SKM-1 treated with dmso at 0.1 percent for 144 hours (cell line): Measurements from ENCODE around the gene S100A7.
"Not testable (repeated sequence)": the region's sequence is repeated elsewhere in the genome, so short reads cannot be mapped to it uniquely, and the experiment has no call there.

Source experiments
- DNase-seq: peaks from one replicate; lab custom pipeline; 2025; ENCODE audit not compliant: unreplicated experiment; lab: John Stamatoyannopoulos, UW

The S100A7 gene

DNA sequence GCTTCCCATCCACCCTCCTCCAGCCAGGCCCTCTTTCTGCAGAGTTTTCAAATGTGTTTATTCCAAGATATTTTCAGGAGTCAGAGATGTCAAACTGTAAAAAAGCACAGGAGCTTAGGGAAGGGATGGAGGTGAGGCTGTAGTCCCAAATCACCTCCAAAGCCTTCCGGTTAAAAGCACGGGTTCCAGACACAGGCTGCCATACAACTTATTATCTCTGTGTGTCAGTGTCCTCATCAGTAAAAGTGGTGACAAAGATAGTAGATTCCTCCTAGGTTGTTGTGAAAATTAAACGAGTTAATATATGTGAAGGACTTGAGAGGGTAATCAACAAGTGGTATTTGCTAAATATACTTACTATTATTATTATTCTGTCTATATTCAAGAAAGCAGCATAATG is 29.0 kb downstream of the S100A7 start:
- no peak for DNase-seq

DNA sequence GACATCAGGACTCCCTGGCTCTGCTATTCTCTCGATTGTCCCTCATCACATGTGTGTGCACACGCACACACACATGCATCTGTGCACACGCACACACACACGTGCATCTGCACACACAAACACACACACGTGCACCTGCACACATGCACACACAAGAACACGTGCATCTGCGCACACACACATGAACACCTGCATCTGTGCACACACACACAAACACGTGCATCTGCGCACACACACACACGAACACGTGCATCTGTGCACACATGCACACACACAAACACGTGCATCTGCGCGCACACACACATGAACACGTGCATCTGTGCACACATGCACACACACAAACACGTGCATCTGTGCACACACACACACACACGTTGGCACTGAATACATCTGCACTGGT is 29.4 kb downstream of the S100A7 start:
- DNase-seq = no peak

DNA sequence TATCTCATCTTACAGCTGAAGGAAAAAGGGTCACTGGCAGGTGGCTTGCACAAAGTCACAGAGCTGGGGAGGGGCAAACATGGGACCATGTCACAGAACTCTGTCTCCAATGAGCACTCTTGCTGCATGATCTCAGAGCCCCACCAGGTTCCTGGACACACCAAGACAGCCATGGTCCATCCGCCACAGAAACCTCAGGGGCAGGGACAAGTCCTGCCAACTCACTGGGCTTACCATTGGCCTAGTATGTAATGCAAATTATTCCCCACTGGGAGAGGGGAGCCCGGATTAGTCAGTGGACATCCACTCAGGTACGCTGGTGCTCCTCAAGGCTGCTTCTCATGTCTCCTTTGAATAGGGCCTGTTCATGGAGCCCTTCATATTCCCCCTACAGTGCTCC is 29.9 kb downstream of the S100A7 start:
- no peak for DNase-seq

DNA sequence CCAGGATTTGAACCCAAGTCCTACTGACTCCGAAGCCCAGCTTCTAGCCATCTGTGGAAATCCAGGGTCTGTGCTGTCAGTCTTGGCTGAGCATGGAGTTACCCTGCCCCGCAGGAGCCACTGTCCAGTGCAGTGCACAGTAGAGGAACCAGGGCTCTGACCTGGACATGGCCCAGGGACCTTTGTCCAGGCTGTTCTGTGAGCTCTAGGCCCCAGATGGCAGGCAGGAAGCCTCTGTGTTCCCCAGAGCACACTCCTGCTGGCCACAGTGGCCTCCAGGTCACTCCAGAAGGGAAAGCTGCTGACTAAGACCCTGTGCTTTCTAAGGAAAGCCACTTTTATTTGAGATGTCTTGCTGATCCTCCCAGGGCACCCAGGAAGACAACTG is 30.3 kb downstream of the S100A7 start:
- no peak for DNase-seq

DNA sequence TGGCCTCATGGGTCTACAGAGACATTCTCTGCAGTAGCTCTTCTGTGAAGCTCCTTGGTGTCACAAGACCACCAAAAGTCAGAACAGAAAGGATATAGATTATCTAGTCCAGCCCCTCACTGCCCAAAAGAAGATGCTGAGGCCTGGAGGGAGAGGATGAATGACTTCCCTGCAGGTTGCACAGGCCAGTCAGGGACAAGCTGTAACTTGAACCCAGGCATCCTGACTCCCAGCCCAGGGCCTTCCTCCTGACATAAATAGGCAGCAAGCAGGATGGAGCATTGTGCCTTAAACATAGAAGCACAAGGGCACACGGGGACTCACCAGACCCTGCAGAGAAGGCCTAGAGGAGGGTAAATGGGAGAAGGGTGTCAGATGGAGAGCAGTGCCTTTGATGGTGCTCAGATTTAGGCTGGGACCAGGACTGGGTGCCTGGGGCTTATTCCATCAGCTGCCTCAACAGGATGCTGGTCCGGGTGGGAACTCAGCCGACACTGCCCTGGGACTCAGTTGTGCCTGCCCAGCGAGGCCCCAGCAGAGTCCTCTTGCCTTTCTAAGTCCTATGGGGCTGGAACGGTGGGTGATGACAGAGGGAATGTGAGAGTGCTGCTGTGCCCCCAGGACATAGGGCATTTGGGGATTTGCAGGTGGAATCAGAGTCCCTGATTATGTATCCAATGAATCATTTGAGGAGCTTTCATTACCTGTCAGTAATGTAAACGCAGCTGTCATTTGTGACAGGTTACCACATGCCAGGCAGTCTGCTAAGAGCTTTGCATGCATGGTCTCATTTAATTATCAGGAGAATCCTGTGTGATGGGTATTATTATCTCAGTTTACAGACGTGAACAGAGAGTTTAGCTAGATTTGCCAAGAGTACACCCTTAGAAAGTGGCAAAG is 30.9 kb downstream of the S100A7 start:
- DNase-seq = no peak

DNA sequence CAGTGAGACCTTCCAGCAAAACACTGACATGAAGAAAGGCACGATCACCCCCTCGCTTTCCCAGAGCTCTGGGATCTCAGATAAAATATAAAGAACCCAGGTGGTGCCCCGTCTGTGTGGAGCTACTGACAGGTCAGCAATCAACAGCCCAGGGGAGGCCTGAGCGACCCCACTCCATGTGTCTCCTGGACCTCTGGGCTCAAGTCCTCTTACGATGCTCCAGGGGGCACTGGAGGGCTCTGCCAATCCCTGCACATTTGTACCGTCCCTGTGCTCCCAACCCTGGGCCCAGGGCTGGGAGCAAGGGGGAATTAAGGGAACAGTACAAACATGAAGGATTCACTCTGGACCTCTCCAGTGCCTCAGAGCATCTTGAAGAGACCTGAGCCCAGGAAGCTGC is 31.7 kb downstream of the S100A7 start:
- DNase-seq = no peak

DNA sequence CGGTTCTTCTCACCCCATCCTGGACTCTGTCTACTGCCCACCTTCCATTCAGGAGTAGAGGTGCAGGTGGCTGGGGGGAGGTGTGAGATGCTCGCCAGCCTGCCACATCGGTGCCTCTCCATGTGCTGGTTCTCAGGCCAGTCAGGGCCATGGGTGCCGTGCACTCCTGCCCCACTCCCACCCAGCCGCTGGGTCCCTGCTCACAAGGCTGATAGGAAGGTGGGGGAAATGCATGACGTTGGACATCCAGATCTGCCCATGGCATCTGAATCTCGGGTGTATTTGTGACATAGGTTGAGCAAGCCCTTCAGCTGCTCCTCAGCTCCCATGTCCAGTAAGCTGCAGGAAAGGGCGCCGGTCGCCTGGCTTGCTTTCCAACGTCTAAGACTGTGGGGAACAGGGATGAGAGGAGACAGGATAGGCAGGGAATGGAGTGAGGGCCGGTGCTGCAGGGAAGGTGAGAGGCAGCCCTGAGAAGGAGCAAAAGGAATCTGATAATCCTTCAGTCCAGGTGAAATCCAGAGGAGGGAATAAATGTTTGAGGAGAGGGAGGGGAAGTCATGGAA is 32.3 kb downstream of the S100A7 start:
- no peak for DNase-seq

DNA sequence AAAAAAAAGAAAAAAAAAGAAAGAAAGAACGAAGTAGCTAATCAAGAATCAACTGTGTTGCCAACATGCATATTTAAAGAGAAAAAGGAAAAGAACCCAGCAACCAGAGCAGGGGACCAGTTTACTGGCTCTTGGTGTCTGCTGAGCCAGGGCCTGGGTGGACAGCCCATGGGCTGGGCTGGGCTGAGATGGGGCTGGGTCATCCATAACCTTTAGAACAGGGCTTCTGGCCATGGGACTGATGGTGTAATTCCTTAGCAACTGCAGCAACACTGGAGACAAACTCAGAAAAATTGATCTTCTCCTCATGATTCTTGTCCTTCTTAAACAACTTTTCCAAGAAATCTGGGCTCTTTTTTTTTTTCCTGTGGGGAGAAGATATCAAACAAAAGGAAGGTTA is 33.6 kb downstream of the S100A7 start:
- DNase-seq = no peak

DNA sequence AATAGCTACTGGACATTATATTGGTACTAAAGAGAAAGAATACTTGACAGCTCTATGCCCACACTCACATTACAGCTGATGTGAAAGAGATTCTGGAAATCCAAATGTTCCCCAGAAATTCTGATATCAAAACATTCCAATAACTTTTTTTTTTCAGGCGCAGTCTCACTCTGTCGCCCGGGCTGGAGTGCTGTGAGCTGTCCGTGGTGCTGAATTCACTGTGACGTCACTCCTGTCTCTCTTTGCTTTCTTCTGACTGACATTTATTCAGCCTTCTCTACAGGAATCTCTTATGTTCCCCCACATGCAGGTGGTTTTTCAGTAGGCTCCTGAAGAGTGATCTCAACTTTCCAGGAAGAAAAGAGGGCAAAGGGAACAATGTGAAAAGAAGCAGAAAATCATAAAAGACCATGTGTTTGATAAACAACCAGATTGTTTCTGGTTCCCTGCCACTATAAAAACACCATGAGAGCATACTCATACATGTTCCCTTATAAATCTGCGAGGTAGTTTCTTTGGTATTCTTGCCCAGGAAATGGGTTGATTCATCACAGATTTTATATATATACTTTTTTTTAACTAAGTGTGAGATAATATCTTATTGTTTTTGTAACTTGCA is 37.9 kb downstream of the S100A7 start:
- DNase-seq = peak; percentile 18

DNA sequence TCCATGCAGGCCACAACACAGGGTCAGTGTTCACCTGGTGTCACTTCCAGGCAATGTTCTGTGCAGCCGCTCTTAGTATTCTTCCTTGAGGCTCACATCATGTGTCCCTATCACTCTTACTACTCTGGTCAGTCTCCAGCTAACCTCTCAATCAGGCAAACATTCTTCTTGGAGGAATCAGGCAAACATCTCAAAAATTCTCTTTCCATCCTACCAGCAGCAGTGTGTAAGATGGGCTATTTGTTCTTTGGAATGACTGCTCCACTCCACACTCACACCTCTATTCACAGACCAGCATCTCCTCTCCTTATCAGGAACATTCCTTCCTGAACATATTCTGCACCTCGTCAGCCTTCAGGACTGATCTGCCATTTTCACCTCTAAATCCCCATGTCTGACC is 40.1 kb downstream of the S100A7 start:
- no peak for DNase-seq

DNA sequence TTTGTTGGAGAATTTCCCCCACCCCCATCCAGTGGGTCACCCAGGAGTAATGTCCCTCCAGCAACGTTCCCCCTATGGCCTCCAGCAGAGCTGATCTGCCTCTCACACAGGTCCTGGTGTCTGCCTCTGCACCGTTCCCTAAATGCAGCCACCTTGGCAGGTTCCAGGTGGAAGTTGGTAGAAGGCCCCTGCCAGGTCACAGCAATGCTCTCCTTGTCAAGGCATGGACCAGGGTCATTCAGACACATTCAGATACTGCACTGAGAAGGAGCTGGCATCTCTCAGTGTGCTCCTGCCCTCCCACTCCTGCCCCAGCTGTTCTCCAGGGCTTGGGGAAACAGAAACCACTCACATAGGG is 41.0 kb downstream of the S100A7 start:
- DNase-seq = not testable (repeated sequence)

DNA sequence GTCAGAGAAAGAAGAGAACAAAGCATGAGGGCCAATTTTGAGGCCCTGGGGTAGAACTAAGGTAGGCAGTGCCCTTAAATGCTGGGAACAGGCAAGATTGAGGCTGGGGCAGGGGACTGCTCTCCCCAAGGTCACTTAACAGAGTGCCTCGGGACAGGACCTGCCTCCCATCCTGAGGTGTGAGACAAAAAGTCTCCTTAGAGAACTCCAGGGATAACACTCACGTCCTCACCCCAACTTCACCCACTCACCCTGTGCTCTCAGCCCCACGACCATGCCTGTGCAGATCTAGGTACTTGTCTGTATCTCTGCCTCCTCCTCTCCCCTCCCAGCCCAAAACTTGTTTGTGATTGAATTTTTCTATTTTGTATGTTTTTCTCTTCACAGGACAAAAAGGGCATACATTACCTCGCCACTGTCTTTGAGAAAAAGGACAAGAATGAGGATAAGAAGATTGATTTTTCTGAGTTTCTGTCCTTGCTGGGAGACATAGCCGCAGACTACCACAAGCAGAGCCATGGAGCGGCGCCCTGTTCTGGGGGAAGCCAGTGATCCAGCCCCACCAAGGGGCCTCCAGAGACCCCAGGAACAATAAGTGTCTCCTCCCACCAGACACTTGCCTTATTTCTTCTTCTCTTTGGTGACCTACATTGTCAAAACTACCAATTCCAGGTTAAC is 41.6 kb downstream of the S100A7 start:
- not testable (repeated sequence) for DNase-seq

DNA sequence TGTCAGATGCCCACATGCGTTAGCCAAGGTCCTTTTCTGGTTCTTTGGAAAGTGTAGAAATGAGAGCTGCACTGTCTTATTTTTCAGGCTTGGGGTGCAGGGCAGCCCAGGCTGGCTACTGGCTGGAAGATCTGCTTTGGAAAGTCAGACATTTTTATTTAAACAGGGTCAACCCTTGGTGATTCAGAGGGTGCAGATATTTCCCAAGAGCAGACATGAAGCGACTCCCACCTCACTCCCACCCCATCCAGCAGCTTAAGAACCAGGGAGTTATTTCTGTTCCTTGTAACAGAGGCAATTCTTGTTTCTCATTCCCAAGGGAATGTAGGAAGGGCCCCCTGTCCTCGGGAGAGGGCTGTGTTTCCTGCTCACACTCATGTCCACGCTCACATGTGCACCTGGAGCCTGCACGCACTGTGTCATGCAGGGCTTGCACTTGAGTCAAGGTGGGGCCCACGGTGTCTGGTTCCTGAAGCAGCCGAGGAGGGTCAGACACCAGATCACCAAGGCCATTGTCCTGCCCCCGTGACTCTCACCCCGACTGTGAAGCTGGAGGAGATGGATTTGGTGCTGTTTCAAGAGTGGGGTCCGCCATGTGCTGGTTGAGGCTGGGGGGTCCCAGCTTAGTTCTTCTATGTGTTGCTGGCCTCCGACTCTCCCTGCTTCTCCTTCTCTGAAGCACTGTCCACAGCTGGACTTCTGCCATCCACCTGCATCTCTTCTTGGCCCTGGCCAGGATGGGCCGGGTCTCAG is 43.1 kb downstream of the S100A7 start:
- DNase-seq = no peak

DNA sequence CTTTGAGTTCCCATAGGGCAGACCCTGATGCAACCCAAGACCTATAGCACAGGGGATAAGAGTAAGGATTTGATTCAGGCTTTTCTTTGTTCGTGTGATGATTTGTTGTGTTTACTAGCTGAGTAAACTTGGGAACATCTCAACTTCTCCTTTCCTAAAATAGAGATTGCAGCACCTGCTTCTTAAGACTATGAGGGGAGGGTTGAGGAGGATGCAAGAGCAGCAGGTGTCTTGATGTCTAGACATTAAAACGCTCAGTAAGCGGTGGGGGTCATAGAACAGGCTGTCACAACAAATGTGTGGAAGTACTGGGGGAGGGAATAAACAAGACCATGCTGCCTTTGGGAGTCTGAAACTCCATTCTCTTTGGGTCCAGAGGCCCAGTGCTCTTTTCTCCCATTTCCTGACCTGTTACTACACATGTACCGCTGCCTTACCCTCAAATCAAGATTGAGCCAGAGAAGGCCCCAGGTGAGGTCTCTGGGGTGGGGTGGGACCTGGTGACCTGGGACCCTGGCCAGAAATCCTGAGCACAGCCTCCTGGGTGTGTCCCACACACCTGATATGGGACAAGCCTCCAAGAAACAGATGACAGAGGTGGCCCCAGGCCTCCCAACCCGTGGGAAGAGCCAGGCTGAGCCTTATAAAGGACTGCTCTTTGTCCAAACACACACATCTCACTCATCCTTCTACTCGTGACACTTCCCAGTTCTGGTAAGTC is 44.4 kb downstream of the S100A7 start, which contains the start of gene S100A7A:
Gene S100A7A, plus strand, starts transcription at position 671 of the 721 bp plus-strand sequence. CDS start 1,563 bp downstream, outside the sequence.
- no peak for DNase-seq

DNA sequence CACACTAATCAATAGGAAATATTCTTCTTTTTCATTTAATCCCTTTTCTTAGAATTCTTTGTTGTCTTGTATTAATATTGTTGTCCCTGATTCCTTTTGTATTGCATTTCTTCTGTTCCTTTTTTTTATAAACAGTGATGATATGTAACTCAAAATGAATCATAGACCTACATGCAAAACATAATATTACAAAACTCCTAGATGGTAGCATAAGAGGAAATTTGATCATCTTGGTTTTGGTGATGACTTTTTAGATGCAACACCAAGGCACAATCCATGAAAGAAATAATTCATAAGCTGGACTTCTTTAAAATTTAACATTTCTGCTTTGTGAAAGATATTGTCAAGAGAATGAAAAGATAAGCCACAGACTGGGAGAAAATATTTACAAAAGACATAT is 46.5 kb downstream of the S100A7 start:
- not testable (repeated sequence) for DNase-seq
